OCI-LY3 (cell line): ENCODE measurements around the gene TBX10.

Source experiments
- CTCF ChIP-seq: fragments of 200-600, 300-600 bp; sonication (generic); IDR thresholded peaks from 2 replicates; pipeline ENCODE4 v1.5.1; 2014; ENCODE audit warnings: antibody characterized with exemption, low read length, low read depth
- EZH2phosphoT487 ChIP-seq: fragments of 200-600 bp; shearing (Covaris generic); IDR thresholded peaks from 2 replicates; pipeline ENCODE4 v1.6.1; 2018; ENCODE audit warnings: antibody characterized with exemption, mixed run types, low read depth

- no peak for TF ChIP-seq CTCF
- TF ChIP-seq EZH2phosphoT487, result no peak
These were observed 54.4 kb downstream of the TBX10 start for GRCh38 chr11:67584881-67585873.
